Large intestine (tissue), 3 donors: Measurements from ENCODE around the gene CACNA1D. TPM values are rescaled to one million over a fixed set of nuclear protein-coding genes. Genes with fewer than 3 reads are reported as not detected.

Source experiments
- DNase-seq, 2 donors: peaks; one replicate each; pipeline versions ENCODE4 v3.0.0 to v3.0.0-alpha.2; 2013
- H3K27ac ChIP-seq: one replicate; pipeline ENCODE4 v1.5.1; 2013; ENCODE audit warnings: low read length
- H3K27me3 ChIP-seq: 2 replicates; pipeline ENCODE4 v1.6.1; 2013; ENCODE audit warnings: low read length; ENCODE audit not compliant: control insufficient read depth, insufficient read depth
- H3K36me3 ChIP-seq: 2 replicates; pipeline ENCODE4 v1.6.1; 2013; ENCODE audit warnings: low read length; ENCODE audit not compliant: control insufficient read depth, insufficient read depth
- H3K4me1 ChIP-seq: one replicate; pipeline ENCODE4 v1.6.1; 2013; ENCODE audit warnings: low read length; ENCODE audit not compliant: control insufficient read depth, insufficient read depth
- H3K4me3 ChIP-seq: one replicate; pipeline ENCODE4 v1.5.1; 2013; ENCODE audit warnings: low read length
- H3K9me3 ChIP-seq: one replicate; pipeline ENCODE4 v1.6.1; 2013; ENCODE audit warnings: mild to moderate bottlenecking, low read depth, low read length, moderate library complexity; ENCODE audit not compliant: control insufficient read depth
- WGBS: methylation state at CpG from one replicate; pipeline ENCODE4 v1.1.5; 2013; ENCODE audit warnings: low lambda C conversion rate; ENCODE audit not compliant: insufficient coverage; 5-methylcytosine and 5-hydroxymethylcytosine counted together
- polyA plus RNA-seq: library from polyadenylated mRNA; unstranded; fragments of 120-200 nt; gene quantifications from one replicate; pipeline ENCODE4 v1.2.1, GENCODE V29; 2013

Gene CACNA1D
- polyA plus RNA-seq, 1 donor, result 58.2 TPM

- Histone ChIP-seq H3K27me3 (no peaks in the 10 kb centered on the region), H3K4me3 (no peak overlapping the region), H3K36me3 (peaks cover 11% of the 10 kb centered on the region), H3K9me3 (no peaks in the 10 kb centered on the region), H3K4me1 (peaks cover 10% of the 10 kb centered on the region), H3K27ac (peak overlapping the region; percentile 79)
- DNase-seq, result peak in 1 of 2 donors; percentile 83
- no CpG with 5 or more reads among the region's 4 CpGs for WGBS
Measured at GRCh38 chr3:53506110-53506762, 11.8 kb downstream of the CACNA1D start.

GRCh38 chr3:53506763-53507145, 12.3 kb downstream of the CACNA1D start:
- Histone ChIP-seq H3K4me3 (no peak overlapping the region), H3K9me3 (no peaks in the 10 kb centered on the region), H3K4me1 (peaks cover 8% of the 10 kb centered on the region), H3K36me3 (peaks cover 8% of the 10 kb centered on the region), H3K27ac (peak overlapping the region; percentile 36), H3K27me3 (no peaks in the 10 kb centered on the region)
- DNase-seq, result no peak

GRCh38 chr3:53509494-53509893, 15.1 kb downstream of the CACNA1D start:
- H3K4me1 ChIP-seq, result peaks cover 8% of the 10 kb centered on the region
- no peak overlapping the region for H3K4me3 ChIP-seq
- no peak overlapping the region for H3K27ac ChIP-seq
- no peak for DNase-seq
- peaks cover 8% of the 10 kb centered on the region for H3K36me3 ChIP-seq
- H3K9me3 ChIP-seq, result no peaks in the 10 kb centered on the region
- H3K27me3 ChIP-seq, result no peaks in the 10 kb centered on the region
- WGBS, result no CpG with 5 or more reads among the region's 9 CpGs

GRCh38 chr3:53510508-53510907, 16.1 kb downstream of the CACNA1D start:
- no peak overlapping the region for H3K4me3 ChIP-seq
- WGBS, result 100% methylated on average over 1 of the region's 3 CpGs
- peaks cover 8% of the 10 kb centered on the region for H3K4me1 ChIP-seq
- DNase-seq, result no peak
- no peak overlapping the region for H3K27ac ChIP-seq
- H3K27me3 ChIP-seq, result no peaks in the 10 kb centered on the region
- H3K9me3 ChIP-seq, result no peaks in the 10 kb centered on the region
- H3K36me3 ChIP-seq, result peaks cover 12% of the 10 kb centered on the region

- no peak for DNase-seq
- no peak overlapping the region for H3K4me3 ChIP-seq
- no peak overlapping the region for H3K27ac ChIP-seq
- no CpG with 5 or more reads among the region's 13 CpGs for WGBS
- H3K4me1 ChIP-seq, result peaks cover 1% of the 10 kb centered on the region
- peaks cover 17% of the 10 kb centered on the region for H3K36me3 ChIP-seq
- no peaks in the 10 kb centered on the region for H3K9me3 ChIP-seq
- no peaks in the 10 kb centered on the region for H3K27me3 ChIP-seq
Measured at GRCh38 chr3:53511246-53511645, 16.8 kb downstream of the CACNA1D start.

- DNase-seq, result no peak
- H3K4me3 ChIP-seq, result no peak overlapping the region
- 80% methylated on average over 3 of the region's 7 CpGs for WGBS
- H3K27ac ChIP-seq, result no peak overlapping the region
- peaks cover 6% of the 10 kb centered on the region for H3K4me1 ChIP-seq
- H3K9me3 ChIP-seq, result no peaks in the 10 kb centered on the region
- H3K27me3 ChIP-seq, result no peaks in the 10 kb centered on the region
- peaks cover 20% of the 10 kb centered on the region for H3K36me3 ChIP-seq
Measured at GRCh38 chr3:53513556-53514190, 19.3 kb downstream of the CACNA1D start.

GRCh38 chr3:53516339-53516738, 21.9 kb downstream of the CACNA1D start:
- WGBS, result no CpG with 5 or more reads among the region's 5 CpGs
- H3K4me1 ChIP-seq, result peaks cover 10% of the 10 kb centered on the region
- no peaks in the 10 kb centered on the region for H3K9me3 ChIP-seq
- no peak for DNase-seq
- peaks cover 18% of the 10 kb centered on the region for H3K36me3 ChIP-seq
- no peaks in the 10 kb centered on the region for H3K27me3 ChIP-seq
- no peak overlapping the region for H3K4me3 ChIP-seq
- H3K27ac ChIP-seq, result no peak overlapping the region

- no peaks in the 10 kb centered on the region for H3K9me3 ChIP-seq
- H3K27ac ChIP-seq, result peak overlapping the region; percentile 37
- H3K36me3 ChIP-seq, result peaks cover 35% of the 10 kb centered on the region
- H3K4me1 ChIP-seq, result peaks cover 10% of the 10 kb centered on the region
- no peak overlapping the region for H3K4me3 ChIP-seq
- no peaks in the 10 kb centered on the region for H3K27me3 ChIP-seq
- DNase-seq, result peak in 1 of 2 donors; percentile 27
- 70% methylated on average over 3 of the region's 6 CpGs for WGBS
Measured at GRCh38 chr3:53518495-53518981, 24.1 kb downstream of the CACNA1D start.

GRCh38 chr3:53519065-53519709, 24.8 kb downstream of the CACNA1D start:
- DNase-seq, result no peak
- Histone ChIP-seq H3K27me3 (no peaks in the 10 kb centered on the region), H3K4me3 (no peak overlapping the region), H3K36me3 (peaks cover 33% of the 10 kb centered on the region), H3K4me1 (peaks cover 10% of the 10 kb centered on the region), H3K9me3 (no peaks in the 10 kb centered on the region), H3K27ac (peak overlapping the region; percentile 37)
- 100% methylated on average over 1 of the region's 6 CpGs for WGBS

GRCh38 chr3:53523346-53523745, 28.9 kb downstream of the CACNA1D start:
- H3K9me3 ChIP-seq, result no peaks in the 10 kb centered on the region
- H3K27ac ChIP-seq, result no peak overlapping the region
- no peaks in the 10 kb centered on the region for H3K27me3 ChIP-seq
- H3K4me1 ChIP-seq, result peaks cover 17% of the 10 kb centered on the region
- DNase-seq, result no peak
- WGBS, result no CpG with 5 or more reads among the region's 3 CpGs
- no peak overlapping the region for H3K4me3 ChIP-seq
- peaks cover 34% of the 10 kb centered on the region for H3K36me3 ChIP-seq
